ENCODE measurements around the gene SOX5.
"Not testable (repeated sequence)": the region's sequence is repeated elsewhere in the genome, so short reads cannot be mapped to it uniquely, and the experiment has no call there.

Gene SOX5

GRCh38 chr12:23909551-23909950, 39.9 kb downstream of the SOX5 start:
- no peak for DNase-seq (ENCODE audit: low read depth)

GRCh38 chr12:23906329-23906728, 43.1 kb downstream of the SOX5 start:
- DNase-seq (ENCODE audit: low read depth), result no peak

- DNase-seq (ENCODE audit: low read depth), result no peak
Observed at GRCh38 chr12:23899434-23899833, 50.0 kb downstream of the SOX5 start.

- DNase-seq (ENCODE audit: low read depth), result no peak
Observed at GRCh38 chr12:23898121-23898520, 51.3 kb downstream of the SOX5 start.

GRCh38 chr12:23895792-23896218, 53.7 kb downstream of the SOX5 start:
- DNase-seq (ENCODE audit: low read depth), result no peak

GRCh38 chr12:23893611-23894010, 55.9 kb downstream of the SOX5 start:
- no peak for DNase-seq (ENCODE audit: low read depth)

GRCh38 chr12:23891115-23891514, 58.4 kb downstream of the SOX5 start:
- no peak for DNase-seq (ENCODE audit: low read depth)

GRCh38 chr12:23889069-23889440, 60.4 kb downstream of the SOX5 start:
- DNase-seq (ENCODE audit: low read depth), result no peak

- no peak for DNase-seq (ENCODE audit: low read depth)
Observed at GRCh38 chr12:23888396-23889068, 60.9 kb downstream of the SOX5 start.

GRCh38 chr12:23887055-23887835, 62.2 kb downstream of the SOX5 start:
- DNase-seq (ENCODE audit: low read depth), result no peak

- no peak for DNase-seq (ENCODE audit: low read depth)
Observed at GRCh38 chr12:23885394-23885793, 64.1 kb downstream of the SOX5 start.

- DNase-seq (ENCODE audit: low read depth), result no peak
Observed at GRCh38 chr12:23884909-23885308, 64.6 kb downstream of the SOX5 start.

- no peak for DNase-seq (ENCODE audit: low read depth)
Observed at GRCh38 chr12:23880988-23881387, 68.5 kb downstream of the SOX5 start.

GRCh38 chr12:23876618-23877017, 72.9 kb downstream of the SOX5 start:
- not testable (repeated sequence) for DNase-seq (ENCODE audit: low read depth)

GRCh38 chr12:23867794-23868193, 81.7 kb downstream of the SOX5 start:
- DNase-seq (ENCODE audit: low read depth), result no peak

- no peak for DNase-seq (ENCODE audit: low read depth)
Observed at GRCh38 chr12:23862701-23863100, 86.8 kb downstream of the SOX5 start.

GRCh38 chr12:23860019-23860418, 89.5 kb downstream of the SOX5 start:
- DNase-seq (ENCODE audit: low read depth), result no peak

GRCh38 chr12:23857178-23857577, 92.3 kb downstream of the SOX5 start:
- no peak for DNase-seq (ENCODE audit: low read depth)

GRCh38 chr12:23855813-23856212, 93.7 kb downstream of the SOX5 start:
- DNase-seq (ENCODE audit: low read depth), result no peak

GRCh38 chr12:23854598-23854997, 94.9 kb downstream of the SOX5 start:
- DNase-seq (ENCODE audit: low read depth), result no peak

- DNase-seq (ENCODE audit: low read depth), result no peak
Observed at GRCh38 chr12:23853640-23854039, 95.8 kb downstream of the SOX5 start.

GRCh38 chr12:23851602-23852001, 97.9 kb downstream of the SOX5 start:
- DNase-seq (ENCODE audit: low read depth), result no peak

- DNase-seq (ENCODE audit: low read depth), result no peak
Observed at GRCh38 chr12:23847857-23848256, 101.6 kb downstream of the SOX5 start.

- no peak for DNase-seq (ENCODE audit: low read depth)
Observed at GRCh38 chr12:23843958-23844357, 105.5 kb downstream of the SOX5 start.

Data from activated T-helper 1 cell treated with Interleukin-2 at 50 U/mL for 16 hours (primary cell).